Panc1 (cell line): ENCODE results near the gene SFTPB.

Experiments used
- CTCF ChIP-seq: fragments of 450-650 bp; IDR thresholded peaks from 2 replicates; pipeline ENCODE4 v1.5.1; 2017; ENCODE audit warnings: mild to moderate bottlenecking
- POLR2AphosphoS5 ChIP-seq: IDR thresholded peaks from 2 replicates; pipeline ENCODE4 v1.6.1; 2012; ENCODE audit warnings: mild to moderate bottlenecking, low read depth, low read length, moderate library complexity
- REST ChIP-seq, 2 experiments: IDR thresholded peaks; 2 replicates each; pipeline ENCODE4 v1.6.1; 2011 to 2012; ENCODE audit warnings: low read depth in 2 of 2, control low read depth in 1 of 2, low read length in 1 of 2, mild to moderate bottlenecking in 1 of 2, moderate library complexity in 1 of 2; ENCODE audit not compliant: insufficient read depth in 1 of 2

GRCh38 chr2:85652056-85652455, 15.9 kb downstream of the SFTPB start:
- TF ChIP-seq CTCF (no peak), POLR2AphosphoS5 (no peak), REST (IDR thresholded peaks at IDR 0.05; ENCODE audit: insufficient read depth in 1 of 2, low read depth in 2 of 2, low read length in 1 of 2) (no peak)
